HepG2 (cell line): ENCODE measurements around the gene GRIK4. TPM values are rescaled to one million over a fixed set of nuclear protein-coding genes. Genes with fewer than 3 reads are reported as not detected.

ENCODE experiments used
- ELF4 ChIP-seq: sonication (generic); formaldehyde crosslinking; IDR thresholded peaks from 2 replicates; pipeline ENCODE4 v1.5.0; 2020; ENCODE audit warnings: missing genetic modification reagents, mild to moderate bottlenecking, moderate library complexity, borderline replicate concordance
- ETV6 ChIP-seq: sonication (generic); formaldehyde crosslinking; conservative IDR thresholded peaks from 2 replicates; pipeline ENCODE4 v1.4.0; 2020; ENCODE audit warnings: missing genetic modification reagents
- FOXA1 ChIP-seq, 2 experiments: fragments of 450-650 bp in 1 of 2; sonication (generic) in 1 of 2; formaldehyde crosslinking in 1 of 2; IDR thresholded peaks; 2 replicates each; pipeline versions ENCODE4 v1.4.0 to v1.6.1; 2016 to 2020; ENCODE audit warnings: missing genetic modification reagents in 1 of 2
- FOXO4 ChIP-seq: sonication (generic); formaldehyde crosslinking; conservative IDR thresholded peaks from 2 replicates; pipeline ENCODE4 v1.8.1; 2023; ENCODE audit warnings: missing genetic modification reagents
- HCFC1 ChIP-seq: fragments of 150-350 bp; IDR thresholded peaks from 2 replicates; pipeline ENCODE4 v1.6.1; 2014; ENCODE audit warnings: low read depth, low read length
- KDM2A ChIP-seq: sonication (generic); formaldehyde crosslinking; IDR thresholded peaks from 2 replicates; pipeline ENCODE4 v1.4.0; 2020; ENCODE audit warnings: low read depth, missing genetic modification reagents, borderline replicate concordance
- KDM5A ChIP-seq: fragments of 200-600 bp; sonication (generic); IDR thresholded peaks from 2 replicates; pipeline ENCODE4 v1.7.0; 2018; ENCODE audit warnings: antibody characterized with exemption, mild to moderate bottlenecking, low read length, borderline replicate concordance
- KDM5B ChIP-seq: sonication (generic); formaldehyde crosslinking; IDR thresholded peaks from 2 replicates; pipeline ENCODE4 v1.4.0; 2020; ENCODE audit warnings: missing genetic modification reagents, mild to moderate bottlenecking, borderline replicate concordance
- KLF9 ChIP-seq: IDR thresholded peaks from 2 replicates; pipeline ENCODE4 v1.6.1; 2016; ENCODE audit warnings: low read depth
- POLR2AphosphoS5 ChIP-seq: IDR thresholded peaks from 2 replicates; pipeline ENCODE4 v1.6.1; 2012; ENCODE audit warnings: low read depth, low read length
- SOX6 ChIP-seq, 2 experiments: fragments of 450-650 bp in 1 of 2; sonication (generic) in 1 of 2; formaldehyde crosslinking in 1 of 2; IDR thresholded peaks; 2 replicates each; pipeline versions ENCODE4 v1.4.0 to v1.6.1; 2017 to 2020; ENCODE audit warnings: antibody characterized with exemption in 1 of 2, mild to moderate bottlenecking in 1 of 2, missing genetic modification reagents in 1 of 2
- STAG1 ChIP-seq: sonication (generic); formaldehyde crosslinking; IDR thresholded peaks from 2 replicates; pipeline ENCODE4 v1.4.0; 2020; ENCODE audit warnings: missing genetic modification reagents
- TBL1XR1 ChIP-seq: fragments of 150-350 bp; IDR thresholded peaks from 2 replicates; pipeline ENCODE4 v1.6.1; 2014; ENCODE audit warnings: borderline replicate concordance, low read length; ENCODE audit not compliant: partially characterized antibody
- U2AF2 ChIP-seq: fragments of 200-400 bp; formaldehyde crosslinking; IDR thresholded peaks from 2 replicates; pipeline ENCODE4 v1.6.1; 2017; ENCODE audit warnings: low read depth, mild to moderate bottlenecking, low read length
- ZFP1 ChIP-seq: IDR thresholded peaks from 2 replicates; pipeline ENCODE4 v1.6.1; 2016
- ZNF136 ChIP-seq: sonication (generic); formaldehyde crosslinking; IDR thresholded peaks from 2 replicates; pipeline ENCODE4 v1.8.1; 2022; ENCODE audit warnings: low read depth, mild to moderate bottlenecking, moderate library complexity, missing genetic modification reagents
- ZNF557 ChIP-seq: sonication (generic); formaldehyde crosslinking; IDR thresholded peaks from 2 replicates; pipeline ENCODE4 v1.4.0; 2020; ENCODE audit warnings: missing genetic modification reagents
- ZNF563 ChIP-seq: sonication (generic); formaldehyde crosslinking; IDR thresholded peaks from 2 replicates; pipeline ENCODE4 v1.8.0; 2022; ENCODE audit warnings: mild to moderate bottlenecking, moderate library complexity, missing genetic modification reagents
- ZNF574 ChIP-seq: sonication (generic); formaldehyde crosslinking; IDR thresholded peaks from 2 replicates; pipeline ENCODE4 v1.4.0; 2020; ENCODE audit warnings: missing genetic modification reagents
- ZNF773 ChIP-seq: sonication (generic); formaldehyde crosslinking; IDR thresholded peaks from 2 replicates; pipeline ENCODE4 v1.4.0; 2020; ENCODE audit warnings: missing genetic modification reagents, borderline replicate concordance
- ZNF777 ChIP-seq: sonication (generic); formaldehyde crosslinking; IDR thresholded peaks from 2 replicates; pipeline ENCODE4 v1.4.0; 2020; ENCODE audit warnings: missing genetic modification reagents
- polyA plus RNA-seq, 8 experiments: library from polyadenylated mRNA; depleted of rRNA in 3 of 8; stranded (reverse) in 7 of 8; unstranded in 1 of 8; fragments of >200 nt; fragmentation: Illumina TruSeq in 4 of 8; extraction: Trizol in 4 of 8; gene quantifications; 2 replicates each; pipeline versions ENCODE4 v1.2.1 to v1.2.3, GENCODE V29; 2011 to 2016; ENCODE audit warnings: low read depth in 4 of 8, missing spikeins in 1 of 8, mixed read lengths in 1 of 8; ENCODE audit not compliant: insufficient read depth in 1 of 8
- total RNA-seq, 5 experiments: library from RNA; depleted of rRNA; stranded (reverse); fragments of >200 nt; fragmentation: Illumina TruSeq; extraction: Trizol; gene quantifications; 2 replicates each; pipeline ENCODE4 v1.2.3, GENCODE V29; 2016; ENCODE audit warnings: low read depth in 1 of 5
- TF ChIP-seq, protein P1 (sequence below): sonication (generic); formaldehyde crosslinking; IDR thresholded peaks from 2 replicates; pipeline ENCODE4 v1.4.0; 2020; ENCODE audit warnings: missing genetic modification reagents, mild to moderate bottlenecking, borderline replicate concordance
- TF ChIP-seq, protein P2 (sequence below): IDR thresholded peaks from 2 replicates; pipeline ENCODE4 v1.6.1; 2016; ENCODE audit warnings: mild to moderate bottlenecking, missing biosample characterization, missing genetic modification reagents

The GRIK4 gene
- total and polyA plus RNA-seq, 2 of the 13 experiments (the other 11 are each of a cell fraction or from before 2014, with no cell fraction given): 0.04 to 0.07 TPM

DNA sequence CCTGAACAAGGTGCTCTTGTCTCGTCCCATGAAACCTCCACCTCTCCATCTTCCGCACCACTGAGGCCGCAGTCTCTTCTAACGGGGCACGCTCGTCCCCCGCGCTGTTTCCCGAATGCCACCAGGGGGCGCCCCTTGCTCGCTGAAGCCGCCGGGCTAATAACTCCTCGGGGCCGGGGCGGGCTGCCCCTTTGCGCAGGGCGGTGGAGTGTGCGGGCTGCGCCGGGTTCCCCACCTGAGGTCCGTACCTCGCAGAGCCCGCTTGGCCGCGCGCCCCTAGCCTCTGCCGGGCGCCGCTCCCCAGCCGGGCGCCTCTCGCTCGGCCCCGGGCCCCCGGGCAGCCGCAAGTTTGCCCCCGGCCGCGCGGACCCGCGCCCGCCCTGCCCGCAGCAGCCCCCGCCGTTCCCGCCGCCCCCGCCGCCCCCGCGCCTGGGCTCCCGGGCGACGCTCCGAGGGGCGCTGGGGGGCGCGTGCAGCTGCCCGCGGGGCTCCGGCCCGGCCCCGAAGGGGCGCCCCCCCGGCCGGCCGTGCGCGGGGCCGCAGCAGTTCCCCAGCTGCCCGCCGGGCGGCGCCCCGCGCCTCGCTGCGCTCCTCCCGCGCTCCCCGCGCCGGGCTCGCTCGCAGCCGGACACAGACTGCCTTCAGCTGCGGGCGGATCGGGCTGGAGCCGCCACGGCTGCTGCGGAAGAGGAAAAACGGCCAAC lies at the start of gene GRIK4 (continued):
- TF ChIP-seq U2AF2 (no peak), KDM5A (no peak), KLF9 (CRISPR knock-in tag) (no peak), FOXA1 (IDR thresholded peaks at IDR 0.05) (no peak), FOXA1 (CRISPR knock-in tag; IDR thresholded peaks at IDR 0.05) (no peak), ZFP1 (CRISPR knock-in tag) (no peak), ZNF563 (CRISPR knock-in tag) (no peak), ZNF136 (CRISPR knock-in tag) (no peak), SOX6 (IDR thresholded peaks at IDR 0.05) (no peak), SOX6 (CRISPR knock-in tag; IDR thresholded peaks at IDR 0.05) (0 out of 2 replicates have a peak, but pooled peaks have one; percentile 11), FOXO4 (CRISPR knock-in tag) (no peak), KDM2A (peak; percentile 85; the same call in 1 of the 2 replicates), ZNF557 (CRISPR knock-in tag) (no peak), ZNF773 (CRISPR knock-in tag) (no peak), ELF4 (no peak), POLR2AphosphoS5 (no peak), TBL1XR1 (no peak), STAG1 (CRISPR knock-in tag) (peak; percentile 98), ZNF777 (peak; percentile 59), ETV6 (CRISPR knock-in tag) (no peak), HCFC1 (no peak), ZNF574 (CRISPR knock-in tag) (no peak), KDM5B (CRISPR knock-in tag) (peak; percentile 52; the same call in 1 of the 2 replicates)
- TF ChIP-seq, protein P1, sequence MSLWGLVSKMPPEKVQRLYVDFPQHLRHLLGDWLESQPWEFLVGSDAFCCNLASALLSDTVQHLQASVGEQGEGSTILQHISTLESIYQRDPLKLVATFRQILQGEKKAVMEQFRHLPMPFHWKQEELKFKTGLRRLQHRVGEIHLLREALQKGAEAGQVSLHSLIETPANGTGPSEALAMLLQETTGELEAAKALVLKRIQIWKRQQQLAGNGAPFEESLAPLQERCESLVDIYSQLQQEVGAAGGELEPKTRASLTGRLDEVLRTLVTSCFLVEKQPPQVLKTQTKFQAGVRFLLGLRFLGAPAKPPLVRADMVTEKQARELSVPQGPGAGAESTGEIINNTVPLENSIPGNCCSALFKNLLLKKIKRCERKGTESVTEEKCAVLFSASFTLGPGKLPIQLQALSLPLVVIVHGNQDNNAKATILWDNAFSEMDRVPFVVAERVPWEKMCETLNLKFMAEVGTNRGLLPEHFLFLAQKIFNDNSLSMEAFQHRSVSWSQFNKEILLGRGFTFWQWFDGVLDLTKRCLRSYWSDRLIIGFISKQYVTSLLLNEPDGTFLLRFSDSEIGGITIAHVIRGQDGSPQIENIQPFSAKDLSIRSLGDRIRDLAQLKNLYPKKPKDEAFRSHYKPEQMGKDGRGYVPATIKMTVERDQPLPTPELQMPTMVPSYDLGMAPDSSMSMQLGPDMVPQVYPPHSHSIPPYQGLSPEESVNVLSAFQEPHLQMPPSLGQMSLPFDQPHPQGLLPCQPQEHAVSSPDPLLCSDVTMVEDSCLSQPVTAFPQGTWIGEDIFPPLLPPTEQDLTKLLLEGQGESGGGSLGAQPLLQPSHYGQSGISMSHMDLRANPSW (CRISPR knock-in tag): no peak
- TF ChIP-seq, protein P2, sequence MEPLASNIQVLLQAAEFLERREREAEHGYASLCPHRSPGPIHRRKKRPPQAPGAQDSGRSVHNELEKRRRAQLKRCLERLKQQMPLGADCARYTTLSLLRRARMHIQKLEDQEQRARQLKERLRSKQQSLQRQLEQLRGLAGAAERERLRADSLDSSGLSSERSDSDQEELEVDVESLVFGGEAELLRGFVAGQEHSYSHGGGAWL (CRISPR knock-in tag): no peak
